Loucy (cell line): ENCODE measurements around the gene CNN2.

Source experiments
- H2AFZ ChIP-seq: fragments of 200-600 bp; sonication (generic); 2 replicates; pipeline ENCODE4 v1.6.0; 2016; ENCODE audit warnings: antibody characterized with exemption, mild to moderate bottlenecking, low read length, moderate library complexity
- H3F3A ChIP-seq: fragments of 200-600 bp; 2 replicates; pipeline ENCODE4 v1.6.0; 2016; ENCODE audit warnings: antibody characterized with exemption, low read depth, mild to moderate bottlenecking
- H3K27me3 ChIP-seq: fragments of 200-600 bp; sonication (generic); 2 replicates; pipeline ENCODE4 v1.6.1; 2014; ENCODE audit warnings: low read length, mild to moderate bottlenecking; ENCODE audit not compliant: insufficient read depth, poor library complexity, severe bottlenecking
- H3K36me3 ChIP-seq: fragments of 200-600 bp; sonication (generic); 2 replicates; pipeline ENCODE4 v1.6.1; 2016; ENCODE audit warnings: low read length; ENCODE audit not compliant: insufficient read depth
- H3K4me1 ChIP-seq: fragments of 200-600 bp; sonication (generic); 2 replicates; pipeline ENCODE4 v1.5.1; 2014; ENCODE audit warnings: low read length, mild to moderate bottlenecking; ENCODE audit not compliant: insufficient read depth, poor library complexity, severe bottlenecking
- H3K4me2 ChIP-seq: fragments of 200-600 bp; sonication (generic); 2 replicates; pipeline ENCODE4 v1.6.0; 2014; ENCODE audit warnings: antibody characterized with exemption, low read length, low read depth, mild to moderate bottlenecking; ENCODE audit not compliant: poor library complexity, severe bottlenecking
- H3K4me3 ChIP-seq: fragments of 200-600 bp; sonication (generic); 2 replicates; pipeline ENCODE4 v1.5.1; 2014; ENCODE audit warnings: low read length, mild to moderate bottlenecking, mixed read lengths; ENCODE audit not compliant: poor library complexity, severe bottlenecking
- H3K79me2 ChIP-seq: fragments of 200-600 bp; sonication (generic); 2 replicates; pipeline ENCODE4 v1.6.1; 2014; ENCODE audit warnings: low read length; ENCODE audit not compliant: insufficient read depth
- H3K9ac ChIP-seq: fragments of 200-600 bp; sonication (generic); 2 replicates; pipeline ENCODE4 v1.6.0; 2014; ENCODE audit warnings: mild to moderate bottlenecking, low read depth, low read length, moderate library complexity; ENCODE audit not compliant: poor library complexity, severe bottlenecking
- H3K9me2 ChIP-seq: fragments of 200-600 bp; sonication (generic); replicated peaks from 2 replicates; pipeline ENCODE4 v1.6.1; 2016; ENCODE audit warnings: low read depth, low read length, mixed read lengths
- H3K9me3 ChIP-seq: fragments of 200-600 bp; sonication (generic); 2 replicates; pipeline ENCODE4 v1.6.1; 2014; ENCODE audit warnings: mild to moderate bottlenecking, antibody characterized with exemption, low read length, low read depth; ENCODE audit not compliant: insufficient read depth
- H4K20me1 ChIP-seq: fragments of 200-600 bp; sonication (generic); 2 replicates; pipeline ENCODE4 v1.6.0; 2014; ENCODE audit warnings: antibody characterized with exemption, low read length, mild to moderate bottlenecking; ENCODE audit not compliant: insufficient read depth, poor library complexity, severe bottlenecking
- CTCF ChIP-seq: fragments of 200-600 bp; sonication (generic); conservative IDR thresholded peaks from 2 replicates; pipeline ENCODE4 v1.5.1; 2014; ENCODE audit warnings: mild to moderate bottlenecking, antibody characterized with exemption, low read length
- EZH2phosphoT487 ChIP-seq: fragments of 200-600 bp; IDR thresholded peaks from 2 replicates; pipeline ENCODE4 v1.6.1; 2018; ENCODE audit warnings: antibody characterized with exemption, mild to moderate bottlenecking, moderate library complexity, borderline replicate concordance

CNN2 gene

DNA sequence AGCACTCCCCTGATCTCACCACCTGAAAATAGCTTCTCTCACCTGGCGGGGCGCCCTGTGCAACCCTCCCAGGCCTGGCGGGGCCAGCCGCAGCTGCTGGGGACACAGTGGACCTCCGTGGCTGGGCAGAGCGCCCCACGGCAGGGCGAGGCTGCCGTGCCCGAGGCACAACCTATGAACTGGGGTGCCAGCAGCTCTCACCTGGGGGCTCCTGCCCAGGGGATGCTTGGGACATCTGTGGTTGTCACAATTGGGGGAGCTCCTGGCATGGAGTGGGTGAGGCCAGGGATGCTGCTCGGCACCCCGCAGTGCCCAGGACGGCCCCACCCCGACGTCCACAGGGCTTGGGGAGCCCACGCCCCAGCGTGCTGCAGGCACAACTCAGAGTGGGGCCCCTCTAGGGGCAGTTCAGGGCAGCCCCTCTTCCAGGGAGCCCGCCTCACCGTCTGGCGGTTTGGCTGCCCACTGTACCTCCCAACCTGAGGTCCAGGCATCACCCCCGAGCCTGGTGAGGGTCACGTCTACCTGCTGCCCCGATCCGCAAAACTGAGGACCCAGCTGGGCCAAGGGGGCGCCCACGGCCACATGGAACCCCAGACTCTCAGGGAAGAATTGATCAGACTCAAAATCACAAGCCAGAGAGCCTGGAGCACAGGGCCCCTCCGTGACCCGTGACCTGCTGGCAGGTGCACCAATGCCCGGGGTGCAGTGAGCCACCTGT is 11.2 kb upstream of the CNN2 start:
- Histone ChIP-seq H3K4me3 (no peak overlapping the region), H3K9me3 (no peaks in the 10 kb centered on the region), H4K20me1 (peaks cover 70% of the 10 kb centered on the region), H3K4me1 (peaks cover 26% of the 10 kb centered on the region), H3K27me3 (no peaks in the 10 kb centered on the region), H3K9ac (no peak overlapping the region), H3K4me2 (no peak overlapping the region), H3F3A (no peaks in the 10 kb centered on the region), H3K79me2 (peaks cover 70% of the 10 kb centered on the region), H3K9me2 (no peaks in the 10 kb centered on the region), H2AFZ (no peak overlapping the region), H3K36me3 (peaks cover 24% of the 10 kb centered on the region; the same call in 1 of the 2 replicates)
- TF ChIP-seq EZH2phosphoT487, result no peak
- TF ChIP-seq CTCF, result no peak

- peak overlapping the region; percentile 97 for H3K4me2 ChIP-seq
- H3K4me3 ChIP-seq, result no peak overlapping the region
- peaks cover 17% of the 10 kb centered on the region; the same call in 1 of the 2 replicates for H3K36me3 ChIP-seq
- peaks cover 26% of the 10 kb centered on the region for H3K4me1 ChIP-seq
- H3K9ac ChIP-seq, result no peak overlapping the region
- no peak overlapping the region for H2AFZ ChIP-seq
- TF ChIP-seq CTCF, result no peak
- no peak for TF ChIP-seq EZH2phosphoT487
- peaks cover 77% of the 10 kb centered on the region for H3K79me2 ChIP-seq
- peaks cover 4% of the 10 kb centered on the region for H3K27me3 ChIP-seq
- no peaks in the 10 kb centered on the region for H3F3A ChIP-seq
- H3K9me2 ChIP-seq, result no peaks in the 10 kb centered on the region
- no peaks in the 10 kb centered on the region for H3K9me3 ChIP-seq
- peaks cover 75% of the 10 kb centered on the region for H4K20me1 ChIP-seq
Measured at GRCh38 chr19:1015782-1016646, 10.4 kb upstream of the CNN2 start.

DNA sequence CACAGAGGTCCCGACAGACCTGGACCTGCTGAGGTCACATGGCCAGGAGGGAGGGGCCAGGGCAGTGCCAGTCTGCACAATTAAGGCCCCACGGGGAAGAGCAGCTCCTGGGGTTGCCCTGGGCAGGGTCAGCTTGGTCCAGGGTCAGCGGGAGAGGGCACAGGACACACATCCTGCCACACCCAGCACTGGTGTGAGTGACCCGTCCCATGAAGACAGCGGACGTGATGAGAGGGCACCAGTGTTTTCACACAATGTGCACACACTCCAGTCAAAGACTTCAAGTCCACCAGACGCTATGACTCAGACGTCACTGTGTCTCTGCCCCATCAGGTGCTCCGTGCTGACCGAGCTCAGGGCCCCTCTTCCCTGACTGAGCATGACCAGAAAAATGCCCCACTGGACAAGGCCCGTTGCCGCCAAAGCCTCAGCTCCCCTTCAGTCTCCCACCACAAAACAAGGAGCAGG is 9.7 kb upstream of the CNN2 start:
- peaks cover 17% of the 10 kb centered on the region; the same call in 1 of the 2 replicates for H3K36me3 ChIP-seq
- H3K9me3 ChIP-seq, result no peaks in the 10 kb centered on the region
- peak overlapping the region; percentile 97 for H3K4me2 ChIP-seq
- peaks cover 75% of the 10 kb centered on the region for H4K20me1 ChIP-seq
- TF ChIP-seq EZH2phosphoT487, result no peak
- TF ChIP-seq CTCF, result no peak
- peak overlapping the region; percentile 97 for H3K9ac ChIP-seq
- H3K4me3 ChIP-seq, result peak overlapping the region; percentile 99
- H2AFZ ChIP-seq, result no peak overlapping the region
- H3K79me2 ChIP-seq, result peaks cover 77% of the 10 kb centered on the region
- H3K4me1 ChIP-seq, result peaks cover 26% of the 10 kb centered on the region
- peaks cover 2% of the 10 kb centered on the region; the same call in 1 of the 2 replicates for H3F3A ChIP-seq
- no peaks in the 10 kb centered on the region for H3K9me2 ChIP-seq
- peaks cover 4% of the 10 kb centered on the region for H3K27me3 ChIP-seq
